Stimulated activated CD4-positive, alpha-beta T cell treated with anti-CD3 and anti-CD28 coated beads, Interleukin-15, amount 100 ng/mL, for 24 hours (primary cell): ENCODE measurements around the gene MYLK2.
"Not testable (repeated sequence)": the region's sequence is repeated elsewhere in the genome, so short reads cannot be mapped to it uniquely, and the experiment has no call there.

ENCODE experiments used
- DNase-seq: peaks from one replicate; pipeline ENCODE4 v3.0.0-alpha.2; 2020

MYLK2 gene

GRCh38 chr20:31816221-31816620, 2.9 kb upstream of the MYLK2 start:
- DNase-seq, result no peak

GRCh38 chr20:31817461-31817860, 1.7 kb upstream of the MYLK2 start:
- no peak for DNase-seq

- DNase-seq, result no peak
Measured at GRCh38 chr20:31818376-31818908, 714 bp upstream of the MYLK2 start.

GRCh38 chr20:31820228-31820627, 1.1 kb downstream of the MYLK2 start:
- no peak for DNase-seq

GRCh38 chr20:31821427-31821826, 2.3 kb downstream of the MYLK2 start:
- DNase-seq, result no peak

- peak; percentile 80 for DNase-seq
Measured at GRCh38 chr20:31822421-31823330, 3.5 kb downstream of the MYLK2 start.

GRCh38 chr20:31823360-31824124, 4.4 kb downstream of the MYLK2 start:
- DNase-seq, result no peak

GRCh38 chr20:31824125-31824485, 4.9 kb downstream of the MYLK2 start:
- no peak for DNase-seq

GRCh38 chr20:31824554-31825313, 5.6 kb downstream of the MYLK2 start:
- no peak for DNase-seq

GRCh38 chr20:31826074-31826473, 6.9 kb downstream of the MYLK2 start:
- DNase-seq, result no peak

- DNase-seq, result no peak
Measured at GRCh38 chr20:31827059-31827458, 7.9 kb downstream of the MYLK2 start.

GRCh38 chr20:31828016-31828415, 8.9 kb downstream of the MYLK2 start:
- DNase-seq, result not testable (repeated sequence)

- DNase-seq, result no peak
Measured at GRCh38 chr20:31829731-31830130, 10.6 kb downstream of the MYLK2 start.

GRCh38 chr20:31830406-31830981, 11.3 kb downstream of the MYLK2 start:
- no peak for DNase-seq

- DNase-seq, result no peak
Measured at GRCh38 chr20:31831211-31831610, 12.1 kb downstream of the MYLK2 start.

GRCh38 chr20:31831771-31832306, 12.7 kb downstream of the MYLK2 start:
- no peak for DNase-seq

GRCh38 chr20:31833130-31833930, 14.2 kb downstream of the MYLK2 start:
- DNase-seq, result peak; percentile 74

GRCh38 chr20:31833931-31834521, 14.9 kb downstream of the MYLK2 start:
- no peak for DNase-seq

- DNase-seq, result no peak
Measured at GRCh38 chr20:31835554-31835953, 16.4 kb downstream of the MYLK2 start.

GRCh38 chr20:31835977-31836852, 17.1 kb downstream of the MYLK2 start:
- DNase-seq, result peak; percentile 27
